ENCODE measurements around the gene FOXP1. TPM values are rescaled to one million over a fixed set of nuclear protein-coding genes. Genes with fewer than 3 reads are reported as not detected.

The FOXP1 gene
- total and polyA plus RNA-seq, 8 donors = 12.3 to 215 (median 117) TPM

DNA sequence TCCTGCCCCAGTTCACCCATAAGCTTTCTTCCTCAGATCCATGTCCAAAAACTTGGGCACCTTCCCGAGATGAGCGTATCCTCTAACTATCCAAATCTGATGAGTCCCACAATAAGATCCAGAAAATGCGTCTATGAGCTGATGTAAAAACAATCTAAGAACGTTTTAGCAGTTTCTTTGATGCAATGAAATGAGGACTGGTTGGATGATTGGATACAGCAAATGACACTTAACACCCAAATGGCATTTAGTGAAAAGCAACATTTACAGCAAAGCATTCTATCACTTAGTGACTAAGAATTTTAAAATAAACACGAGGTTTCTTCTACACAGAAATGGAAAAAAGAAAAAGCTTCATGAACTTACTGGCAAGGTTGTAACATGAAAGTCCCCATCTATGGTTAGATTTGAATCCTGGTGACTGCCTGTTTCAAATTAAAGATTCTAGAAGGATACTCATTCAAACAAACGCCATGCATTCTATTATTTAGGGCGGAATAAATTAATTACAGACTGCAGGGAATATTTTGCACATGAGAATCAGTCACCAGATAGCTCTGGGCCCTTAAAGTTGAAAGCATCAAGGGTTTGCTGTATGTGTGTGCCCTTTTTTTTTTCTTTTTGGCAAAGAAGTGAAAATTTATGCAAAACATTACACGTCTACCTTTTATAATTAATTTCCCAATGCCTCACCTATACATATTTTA lies 598.6 kb downstream of the FOXP1 start:
- H3K27me3 ChIP-seq = no peaks in the 10 kb centered on the region
- WGBS, 5 donors = 60 to 78% (median 75%) methylated on average over 8 of the region's 8 CpGs
- peak overlapping the region; percentile 4 to 89 (median 82) for H3K27ac ChIP-seq
- TF ChIP-seq, protein P1, sequence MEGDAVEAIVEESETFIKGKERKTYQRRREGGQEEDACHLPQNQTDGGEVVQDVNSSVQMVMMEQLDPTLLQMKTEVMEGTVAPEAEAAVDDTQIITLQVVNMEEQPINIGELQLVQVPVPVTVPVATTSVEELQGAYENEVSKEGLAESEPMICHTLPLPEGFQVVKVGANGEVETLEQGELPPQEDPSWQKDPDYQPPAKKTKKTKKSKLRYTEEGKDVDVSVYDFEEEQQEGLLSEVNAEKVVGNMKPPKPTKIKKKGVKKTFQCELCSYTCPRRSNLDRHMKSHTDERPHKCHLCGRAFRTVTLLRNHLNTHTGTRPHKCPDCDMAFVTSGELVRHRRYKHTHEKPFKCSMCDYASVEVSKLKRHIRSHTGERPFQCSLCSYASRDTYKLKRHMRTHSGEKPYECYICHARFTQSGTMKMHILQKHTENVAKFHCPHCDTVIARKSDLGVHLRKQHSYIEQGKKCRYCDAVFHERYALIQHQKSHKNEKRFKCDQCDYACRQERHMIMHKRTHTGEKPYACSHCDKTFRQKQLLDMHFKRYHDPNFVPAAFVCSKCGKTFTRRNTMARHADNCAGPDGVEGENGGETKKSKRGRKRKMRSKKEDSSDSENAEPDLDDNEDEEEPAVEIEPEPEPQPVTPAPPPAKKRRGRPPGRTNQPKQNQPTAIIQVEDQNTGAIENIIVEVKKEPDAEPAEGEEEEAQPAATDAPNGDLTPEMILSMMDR (IDR thresholded peaks at IDR 0.05) = no peak
- TF ChIP-seq EP300 (IDR thresholded peaks at IDR 0.05) = no peak
- TF ChIP-seq POLR2A (IDR thresholded peaks at IDR 0.05) = no peak
- peak in 1 of 3 donors; percentile 33 for TF ChIP-seq POLR2AphosphoS5 (IDR thresholded peaks at IDR 0.05)
- no peak overlapping the region for H3K4me3 ChIP-seq
- no peaks in the 10 kb centered on the region for H3K9me3 ChIP-seq
- DNase-seq = no peak
- H3K4me1 ChIP-seq = peaks cover 34 to 99% (median 83%) of the 10 kb centered on the region in 4 donors
- intact Hi-C loops (cut with DNase I; ENCODE audit: low total_unique reads) = no loop called here
- H3K36me3 ChIP-seq = peaks cover 16 to 40% (median 27%) of the 10 kb centered on the region in 4 donors

- 15 to 31% (median 26%) methylated on average over 6 of the region's 6 CpGs for WGBS, 5 donors
- no peaks in the 10 kb centered on the region for H3K9me3 ChIP-seq
- H3K4me3 ChIP-seq = no peak overlapping the region
- TF ChIP-seq, protein P1 (IDR thresholded peaks at IDR 0.05) = no peak
- peak in 2 of 3 donors; percentile 40 to 71 for TF ChIP-seq POLR2AphosphoS5 (IDR thresholded peaks at IDR 0.05)
- no peaks in the 10 kb centered on the region for H3K27me3 ChIP-seq
- H3K27ac ChIP-seq = peak overlapping the region; percentile 69 to 89 (median 82)
- peaks cover 20 to 48% (median 36%) of the 10 kb centered on the region in 4 donors for H3K36me3 ChIP-seq
- H3K4me1 ChIP-seq = peaks cover 26 to 84% (median 75%) of the 10 kb centered on the region in 4 donors
- peak; percentile 51 to 87 for DNase-seq
- intact Hi-C loops (cut with DNase I; ENCODE audit: low total_unique reads) = no loop called here
Measured at GRCh38 chr3:70982700-70983140, 600.8 kb downstream of the FOXP1 start.

DNA sequence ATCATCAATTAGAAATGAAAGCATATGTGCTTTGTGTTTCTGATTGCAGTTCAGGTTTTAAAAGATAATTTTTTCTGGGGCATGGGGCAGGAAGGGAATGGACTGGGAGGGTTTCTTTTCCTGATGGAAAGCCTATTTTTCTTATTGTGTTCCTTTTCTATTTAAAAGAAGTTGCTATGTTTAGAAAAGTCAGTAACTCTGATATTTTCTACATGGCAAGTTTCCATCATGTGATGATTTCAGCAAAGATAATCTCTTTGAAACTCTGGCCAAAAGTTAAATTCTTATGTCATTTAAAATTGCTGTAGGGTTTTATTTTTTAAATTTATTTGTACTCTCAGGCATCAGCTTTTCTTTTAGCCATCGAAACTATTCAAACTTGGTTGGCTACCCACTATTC lies 601.2 kb downstream of the FOXP1 start:
- Histone ChIP-seq H3K4me1 (peaks cover 26 to 81% (median 72%) of the 10 kb centered on the region in 4 donors), H3K36me3 (peaks cover 20 to 48% (median 36%) of the 10 kb centered on the region in 4 donors), H3K27ac (peak overlapping the region in 4 of 5 donors; percentile 80 to 89 (median 84)), H3K27me3 (no peaks in the 10 kb centered on the region), H3K4me3 (no peak overlapping the region), H3K9me3 (no peaks in the 10 kb centered on the region)
- TF ChIP-seq POLR2A (IDR thresholded peaks at IDR 0.05) = no peak
- TF ChIP-seq, protein P1 (IDR thresholded peaks at IDR 0.05) = no peak
- no peak for TF ChIP-seq EP300 (IDR thresholded peaks at IDR 0.05)
- TF ChIP-seq POLR2AphosphoS5 (IDR thresholded peaks at IDR 0.05) = no peak
- intact Hi-C loops (cut with DNase I; ENCODE audit: low total_unique reads) = no loop called here
- DNase-seq = peak in 1 of 2 donors; percentile 54
- WGBS, 5 donors = 27 to 58% (median 41%) methylated on average over 1 of the region's 1 CpG

- TF ChIP-seq POLR2AphosphoS5 (IDR thresholded peaks at IDR 0.05) (no peak), EP300 (IDR thresholded peaks at IDR 0.05) (no peak), POLR2A (IDR thresholded peaks at IDR 0.05) (no peak)
- TF ChIP-seq, protein P1 (IDR thresholded peaks at IDR 0.05) = no peak
- no peak overlapping the region for H3K4me3 ChIP-seq
- DNase-seq = peak in 1 of 2 donors; percentile 41
- H3K27ac ChIP-seq = peak overlapping the region in 4 of 5 donors; percentile 80 to 89 (median 84)
- no peaks in the 10 kb centered on the region for H3K9me3 ChIP-seq
- no peaks in the 10 kb centered on the region for H3K27me3 ChIP-seq
- H3K4me1 ChIP-seq = peaks cover 26 to 72% (median 67%) of the 10 kb centered on the region in 4 donors
- intact Hi-C loops (cut with DNase I; ENCODE audit: low total_unique reads) = no loop called here
- H3K36me3 ChIP-seq = peaks cover 23 to 48% (median 36%) of the 10 kb centered on the region in 4 donors
- 62 to 74% (median 63%) methylated on average over 6 of the region's 6 CpGs for WGBS, 5 donors
Measured at GRCh38 chr3:70981231-70981880, 602.2 kb downstream of the FOXP1 start.
